ENCODE measurements around the gene C22orf23. TPM values are rescaled to one million over a fixed set of nuclear protein-coding genes. Genes with fewer than 3 reads are reported as not detected.

The C22orf23 gene
- total RNA-seq, 1 experiment from 2014 or later: 1.0 TPM

DNA sequence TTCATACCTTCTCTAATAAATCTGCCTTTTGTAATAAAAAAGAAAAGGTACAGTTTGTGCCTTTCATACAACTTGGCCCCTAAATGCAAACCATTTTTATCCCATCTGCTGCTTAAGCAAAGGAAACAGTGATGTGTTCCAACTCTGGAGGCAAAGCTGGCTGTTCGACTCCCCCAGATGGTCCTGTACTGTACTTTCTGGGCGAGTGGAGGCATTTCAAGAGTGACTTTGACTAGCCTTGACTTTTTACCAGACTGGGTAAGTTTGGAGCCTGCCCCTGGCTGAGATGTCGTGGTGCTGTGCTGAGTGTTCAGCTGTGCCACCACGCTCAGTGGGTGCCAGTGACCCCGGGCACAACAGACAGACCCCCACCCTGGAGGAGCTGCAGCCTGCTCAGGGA is 37.1 kb downstream of the C22orf23 start:
- H3K27me3 ChIP-seq (ENCODE audit: insufficient read depth, low read depth): no peaks in the 10 kb centered on the region
- peaks cover 20% of the 10 kb centered on the region for H4K20me1 ChIP-seq (ENCODE audit: insufficient read depth)
- H2AFZ ChIP-seq: no peak overlapping the region
- H3K4me1 ChIP-seq (replicated peaks; ENCODE audit: insufficient read depth): no peaks in the 10 kb centered on the region
- intact Hi-C loops (cut with micrococcal nuclease; ENCODE audit: unreplicated experiment): no loop called here
- TF ChIP-seq CTCF (conservative IDR thresholded peaks at IDR 0.05) (no peak), EZH2 (IDR thresholded peaks at IDR 0.05; ENCODE audit: low read depth) (no peak)
- peaks cover 39% of the 10 kb centered on the region for H3K36me3 ChIP-seq (ENCODE audit: low read depth)
- no peak for DNase-seq
- no peaks in the 10 kb centered on the region for H3K9me3 ChIP-seq (ENCODE audit: insufficient read depth, low read depth)
- H3K4me3 ChIP-seq: no peak overlapping the region
- H3K4me2 ChIP-seq: no peak overlapping the region
- no peaks in the 10 kb centered on the region for H3K9me2 ChIP-seq (ENCODE audit: insufficient read depth)
- BruUV-seq (replicated peaks): no TSS peak
- peaks cover 8% of the 10 kb centered on the region for H3F3A ChIP-seq (ENCODE audit: insufficient read depth, low read depth)
- H3K79me2 ChIP-seq (ENCODE audit: low read depth): 0 out of 2 replicates have a peak, but pooled peaks cover 4% of the 10 kb centered on the region
- ChIA-PET POLR2A (ENCODE audit: unreplicated experiment) (interaction anchor here (1.0 kb wide), 1 partner anchor 21 kb away, joined by 19 read pairs; no protein-coding TSS in a partner anchor), CTCF (interaction anchor here (1.2 kb wide), 1 partner anchor 29 kb away, joined by 5 read pairs; no protein-coding TSS in a partner anchor)
- no peak overlapping the region for H3K27ac ChIP-seq

GRCh38 chr22:37913233-37913721 is 40.1 kb downstream of the C22orf23 start:
- Histone ChIP-seq H2AFZ (no peak overlapping the region), H4K20me1 (ENCODE audit: insufficient read depth) (peaks cover 50% of the 10 kb centered on the region), H3K36me3 (ENCODE audit: low read depth) (peaks cover 41% of the 10 kb centered on the region), H3K27me3 (ENCODE audit: insufficient read depth, low read depth) (no peaks in the 10 kb centered on the region), H3K9me2 (ENCODE audit: insufficient read depth) (no peaks in the 10 kb centered on the region), H3K4me1 (replicated peaks; ENCODE audit: insufficient read depth) (peaks cover 4% of the 10 kb centered on the region), H3F3A (ENCODE audit: insufficient read depth, low read depth) (peaks cover 12% of the 10 kb centered on the region; the same call in 1 of the 2 replicates), H3K9me3 (ENCODE audit: insufficient read depth, low read depth) (no peaks in the 10 kb centered on the region), H3K27ac (no peak overlapping the region), H3K79me2 (ENCODE audit: low read depth) (peaks cover 33% of the 10 kb centered on the region), H3K4me3 (no peak overlapping the region), H3K4me2 (no peak overlapping the region)
- POLR2A ChIA-PET (ENCODE audit: unreplicated experiment): no interaction called here
- CTCF ChIA-PET: interaction anchor here (0.5 kb wide), 1 partner anchor 79 kb away, joined by 11 read pairs; no protein-coding TSS in a partner anchor
- no peak for DNase-seq
- intact Hi-C loops (cut with micrococcal nuclease; ENCODE audit: unreplicated experiment): no loop called here
- no TSS peak for BruUV-seq (replicated peaks)
- TF ChIP-seq CTCF (conservative IDR thresholded peaks at IDR 0.05) (no peak), EZH2 (IDR thresholded peaks at IDR 0.05; ENCODE audit: low read depth) (no peak)

DNA sequence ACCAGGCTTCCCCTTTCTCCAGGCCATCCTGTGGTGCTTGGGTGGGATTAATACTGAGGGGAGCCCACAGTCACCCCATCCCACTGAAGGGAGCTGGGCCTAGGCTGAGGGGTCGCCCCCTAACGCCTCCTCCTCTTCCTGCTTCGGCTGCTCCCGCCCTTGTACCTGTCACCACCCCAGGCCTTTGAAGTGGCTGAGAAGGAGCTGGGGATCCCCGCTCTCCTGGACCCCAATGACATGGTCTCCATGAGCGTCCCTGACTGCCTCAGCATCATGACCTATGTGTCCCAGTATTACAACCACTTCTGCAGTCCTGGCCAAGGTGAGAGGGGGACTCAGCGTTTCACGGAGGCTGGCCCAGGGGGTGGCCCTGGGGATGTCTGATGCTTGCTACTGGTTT is 41.2 kb downstream of the C22orf23 start:
- Histone ChIP-seq H4K20me1 (ENCODE audit: insufficient read depth) (peaks cover 61% of the 10 kb centered on the region), H3K27ac (no peak overlapping the region), H3K4me3 (no peak overlapping the region), H3K79me2 (ENCODE audit: low read depth) (peaks cover 44% of the 10 kb centered on the region), H3K27me3 (ENCODE audit: insufficient read depth, low read depth) (no peaks in the 10 kb centered on the region), H3K9me2 (ENCODE audit: insufficient read depth) (no peaks in the 10 kb centered on the region), H3K9me3 (ENCODE audit: insufficient read depth, low read depth) (no peaks in the 10 kb centered on the region), H3F3A (ENCODE audit: insufficient read depth, low read depth) (peaks cover 16% of the 10 kb centered on the region; the same call in 1 of the 2 replicates), H3K4me2 (no peak overlapping the region), H2AFZ (no peak overlapping the region), H3K36me3 (ENCODE audit: low read depth) (peaks cover 32% of the 10 kb centered on the region), H3K4me1 (replicated peaks; ENCODE audit: insufficient read depth) (peaks cover 15% of the 10 kb centered on the region)
- intact Hi-C loops (cut with micrococcal nuclease; ENCODE audit: unreplicated experiment): no loop called here
- POLR2A ChIA-PET (ENCODE audit: unreplicated experiment): interaction anchor here (0.6 kb wide), 1 partner anchor 10 kb away, joined by 3 read pairs; no protein-coding TSS in a partner anchor
- CTCF ChIA-PET: no interaction called here
- BruUV-seq (replicated peaks): no TSS peak
- no peak for TF ChIP-seq CTCF (conservative IDR thresholded peaks at IDR 0.05)
- TF ChIP-seq EZH2 (IDR thresholded peaks at IDR 0.05; ENCODE audit: low read depth): no peak
- DNase-seq: no peak
